WTC11 (cell line): ENCODE results near the gene IGSF9B. TPM values are rescaled to one million over a fixed set of nuclear protein-coding genes. Genes with fewer than 3 reads are reported as not detected.

Experiments used
- ATAC-seq: fragments of 200-7000 bp; cut with Tn5 transposase; 2 replicates; pipeline ENCODE4 v1.10.0; 2021; ENCODE audit warnings: mild to moderate bottlenecking, moderate library complexity
- CTCF ChIA-PET: fragments of 300-600 bp; sonication (Branson Sonifier 250); formaldehyde crosslinking; loops from one replicate; lab custom pipeline; 2021; ENCODE audit warnings: antibody characterized with exemption; lab: Charles Lee
- POLR2A ChIA-PET: fragments of 350-600 bp; sonication (Branson Sonifier 250); formaldehyde crosslinking; loops from one replicate; lab custom pipeline; 2021; ENCODE audit warnings: antibody characterized with exemption; lab: Charles Lee
- DNase-seq: peaks from one replicate; pipeline ENCODE4 v3.0.0; 2021; ENCODE audit warnings: low spot score
- H3K27ac Mint-ChIP-seq: 2 replicates; pipeline ENCODE4 v1.8.0; 2021; ENCODE audit warnings: mixed read lengths
- H3K27me3 Mint-ChIP-seq: 2 replicates; pipeline ENCODE4 v1.8.0; 2021; ENCODE audit warnings: low read depth, mild to moderate bottlenecking, moderate library complexity, mixed read lengths
- H3K36me3 Mint-ChIP-seq: 2 replicates; pipeline ENCODE4 v1.8.0; 2021; ENCODE audit warnings: mixed read lengths
- H3K4me1 Mint-ChIP-seq: 2 replicates; pipeline ENCODE4 v1.8.0; 2022; ENCODE audit warnings: mixed read lengths
- H3K4me3 Mint-ChIP-seq: 2 replicates; pipeline ENCODE4 v1.8.0; 2021; ENCODE audit warnings: mild to moderate bottlenecking, moderate library complexity, mixed read lengths
- H3K9me3 Mint-ChIP-seq: 2 replicates; pipeline ENCODE4 v1.8.0; 2021; ENCODE audit warnings: mixed read lengths
- AFF4 ChIP-seq: sonication (generic); formaldehyde crosslinking; IDR thresholded peaks from 2 replicates; pipeline ENCODE4 v1.8.1; 2023; ENCODE audit warnings: mild to moderate bottlenecking, missing genetic modification reagents, borderline replicate concordance
- ATF2 ChIP-seq: sonication (generic); formaldehyde crosslinking; IDR thresholded peaks from 2 replicates; pipeline ENCODE4 v1.8.1; 2022; ENCODE audit warnings: low read depth, missing genetic modification reagents, borderline replicate concordance
- ATF6 ChIP-seq: sonication (generic); formaldehyde crosslinking; IDR thresholded peaks from 2 replicates; pipeline ENCODE4 v1.8.1; 2023; ENCODE audit warnings: mild to moderate bottlenecking, missing genetic modification reagents
- CREB1 ChIP-seq: sonication (generic); formaldehyde crosslinking; IDR thresholded peaks from 2 replicates; pipeline ENCODE4 v1.8.0; 2023; ENCODE audit warnings: mild to moderate bottlenecking, missing genetic modification reagents
- ESRRA ChIP-seq: sonication (generic); formaldehyde crosslinking; IDR thresholded peaks from 2 replicates; pipeline ENCODE4 v1.8.1; 2022; ENCODE audit warnings: mild to moderate bottlenecking, missing genetic modification reagents, borderline replicate concordance
- FOXJ3 ChIP-seq: sonication (generic); formaldehyde crosslinking; IDR thresholded peaks from 2 replicates; pipeline ENCODE4 v1.9.0; 2021; ENCODE audit warnings: missing genetic modification reagents, mild to moderate bottlenecking, borderline replicate concordance
- FOXP4 ChIP-seq: sonication (generic); formaldehyde crosslinking; IDR thresholded peaks from 2 replicates; pipeline ENCODE4 v1.8.0; 2022; ENCODE audit warnings: mild to moderate bottlenecking, missing genetic modification reagents
- GABPB1 ChIP-seq: sonication (generic); formaldehyde crosslinking; IDR thresholded peaks from 2 replicates; pipeline ENCODE4 v1.8.1; 2023; ENCODE audit warnings: mild to moderate bottlenecking, missing genetic modification reagents
- HMGA2 ChIP-seq: fragments of 250-450 bp; sonication (Bioruptor Pico); IDR thresholded peaks from 2 replicates; pipeline ENCODE4 v1.4.0; 2021; ENCODE audit warnings: mild to moderate bottlenecking, moderate library complexity
- JUN ChIP-seq: sonication (generic); formaldehyde crosslinking; IDR thresholded peaks from 2 replicates; pipeline ENCODE4 v1.8.0; 2023; ENCODE audit warnings: mild to moderate bottlenecking, missing genetic modification reagents
- NR3C1 ChIP-seq: sonication (generic); formaldehyde crosslinking; conservative IDR thresholded peaks from 2 replicates; pipeline ENCODE4 v1.8.1; 2023; ENCODE audit warnings: low read depth, mild to moderate bottlenecking, missing genetic modification reagents
- RORB ChIP-seq: fragments of 250-450 bp; sonication (Bioruptor Pico); IDR thresholded peaks from 2 replicates; pipeline ENCODE4 v1.9.0; 2021; ENCODE audit warnings: mild to moderate bottlenecking
- SMAD4 ChIP-seq: sonication (generic); formaldehyde crosslinking; IDR thresholded peaks from 2 replicates; pipeline ENCODE4 v1.8.0; 2022; ENCODE audit warnings: mild to moderate bottlenecking, missing genetic modification reagents
- TCF7 ChIP-seq: sonication (generic); formaldehyde crosslinking; IDR thresholded peaks from 2 replicates; pipeline ENCODE4 v1.8.0; 2022; ENCODE audit warnings: mild to moderate bottlenecking, low read depth, missing genetic modification reagents, moderate library complexity
- USF1 ChIP-seq: sonication (generic); formaldehyde crosslinking; IDR thresholded peaks from 2 replicates; pipeline ENCODE4 v1.8.0; 2022; ENCODE audit warnings: mild to moderate bottlenecking, missing genetic modification reagents
- USF2 ChIP-seq: sonication (generic); formaldehyde crosslinking; IDR thresholded peaks from 2 replicates; pipeline ENCODE4 v1.8.1; 2023; ENCODE audit warnings: mild to moderate bottlenecking, missing genetic modification reagents, moderate library complexity
- ZNF121 ChIP-seq: sonication (generic); formaldehyde crosslinking; IDR thresholded peaks from 2 replicates; pipeline ENCODE4 v1.8.0; 2023; ENCODE audit warnings: missing genetic modification reagents
- ZNF138 ChIP-seq: sonication (generic); formaldehyde crosslinking; conservative IDR thresholded peaks from 2 replicates; pipeline ENCODE4 v1.8.1; 2022; ENCODE audit warnings: mild to moderate bottlenecking, moderate library complexity, missing genetic modification reagents
- ZNF219 ChIP-seq: sonication (generic); formaldehyde crosslinking; IDR thresholded peaks from 2 replicates; pipeline ENCODE4 v1.8.0; 2023; ENCODE audit warnings: missing genetic modification reagents, mild to moderate bottlenecking, borderline replicate concordance
- ZNF396 ChIP-seq: fragments of 250-450 bp; sonication (Bioruptor Pico); IDR thresholded peaks from 2 replicates; pipeline ENCODE4 v1.8.0; 2021; ENCODE audit warnings: mild to moderate bottlenecking, moderate library complexity, borderline replicate concordance
- ZNF423 ChIP-seq: fragments of 250-450 bp; sonication (Bioruptor Pico); IDR thresholded peaks from 2 replicates; pipeline ENCODE4 v2.1.2; 2022; ENCODE audit warnings: mild to moderate bottlenecking, moderate library complexity
- total RNA-seq: library from RNA; stranded (reverse); gene quantifications from 3 replicates; pipeline ENCODE4 v1.2.3, GENCODE V29; 2021

IGSF9B gene
- total RNA-seq, 1 experiment from 2014 or later: 52.7 TPM

- ChIA-PET POLR2A (no interaction called here), CTCF (no interaction called here)
Observed at GRCh38 chr11:133940034-133940433, 16.7 kb downstream of the IGSF9B start.

GRCh38 chr11:133939558-133939957, 17.2 kb downstream of the IGSF9B start:
- ATAC-seq: no peak
- Mint-ChIP-seq H3K27ac (peak overlapping the region; percentile 55; the same call in 1 of the 2 replicates), H3K9me3 (peaks cover 13% of the 10 kb centered on the region), H3K36me3 (peaks cover 77% of the 10 kb centered on the region), H3K4me1 (no peaks in the 10 kb centered on the region), H3K4me3 (no peak overlapping the region), H3K27me3 (no peaks in the 10 kb centered on the region)
- CTCF ChIA-PET: interaction anchor here (2.7 kb wide), 1 partner anchor 12 kb away, joined by 10 read pairs; no protein-coding TSS in a partner anchor
- DNase-seq: no peak
- POLR2A ChIA-PET: no interaction called here
- TF ChIP-seq FOXJ3 (CRISPR knock-in tag) (no peak), GABPB1 (CRISPR knock-in tag) (no peak), SMAD4 (CRISPR knock-in tag) (no peak), ATF6 (no peak), ZNF423 (CRISPR knock-in tag) (no peak), ZNF396 (CRISPR knock-in tag) (no peak), AFF4 (no peak), TCF7 (no peak), ATF2 (CRISPR knock-in tag) (no peak), JUN (no peak), NR3C1 (no peak)

More at GRCh38 chr11:133940034-133940433, 16.7 kb downstream of the IGSF9B start:
- Mint-ChIP-seq H3K27ac (peak overlapping the region; percentile 55; the same call in 1 of the 2 replicates), H3K4me1 (no peaks in the 10 kb centered on the region), H3K9me3 (peaks cover 13% of the 10 kb centered on the region), H3K4me3 (no peak overlapping the region), H3K36me3 (peaks cover 74% of the 10 kb centered on the region), H3K27me3 (no peaks in the 10 kb centered on the region)
- TF ChIP-seq ZNF138 (CRISPR knock-in tag) (no peak), ESRRA (no peak), ZNF121 (CRISPR knock-in tag) (no peak), USF2 (CRISPR knock-in tag) (no peak), FOXP4 (no peak), RORB (no peak), CREB1 (CRISPR knock-in tag) (no peak), ATF2 (CRISPR knock-in tag) (no peak), ZNF219 (CRISPR knock-in tag) (no peak), USF1 (CRISPR knock-in tag) (no peak), HMGA2 (CRISPR knock-in tag) (no peak)
- no peak for ATAC-seq
- no peak for DNase-seq
